8988T (cell line): ENCODE data around the gene GTF2A1.

Source experiments
- DNase-seq: peaks from one replicate; pipeline ENCODE4 v3.0.0; 2011

The GTF2A1 gene

GRCh38 chr14:81127785-81128184, 93.0 kb downstream of the GTF2A1 start:
- no peak for DNase-seq

DNA sequence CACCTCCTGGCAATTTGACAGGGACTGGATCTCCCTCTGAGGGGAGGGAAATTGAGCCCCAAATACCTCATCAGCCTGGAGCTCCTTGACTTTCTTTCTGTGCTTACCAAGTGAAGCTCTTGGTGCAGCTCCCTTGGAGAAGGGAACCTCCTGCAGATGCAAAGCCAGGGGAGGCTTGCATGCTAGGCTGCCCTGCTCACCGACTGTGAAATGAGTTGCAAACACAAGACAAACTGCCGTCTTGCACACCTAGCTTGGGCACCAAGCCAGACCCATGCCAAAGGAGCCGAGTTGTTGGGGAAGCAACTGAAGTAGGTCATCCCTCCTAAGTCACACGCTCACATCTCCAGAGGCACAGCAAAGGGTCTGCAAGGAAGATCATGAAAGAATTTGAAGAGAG, 95.2 kb downstream of the GTF2A1 start:
- DNase-seq = no peak
